Nephron (organoid): ENCODE data around the gene SH3BGRL2.

Experiments
- H3K27ac Mint-ChIP-seq, 3 experiments: 2 replicates each; pipeline ENCODE4 v1.8.0; 2020; ENCODE audit warnings: mixed read lengths in 3 of 3, mild to moderate bottlenecking in 2 of 3, moderate library complexity in 1 of 3
- H3K27me3 Mint-ChIP-seq: 2 replicates; pipeline ENCODE4 v1.8.0; 2021; ENCODE audit warnings: low read depth, mild to moderate bottlenecking, moderate library complexity, mixed read lengths
- H3K36me3 Mint-ChIP-seq: 2 replicates; pipeline ENCODE4 v1.8.0; 2020; ENCODE audit warnings: low read depth, mixed read lengths
- H3K4me1 Mint-ChIP-seq: 2 replicates; pipeline ENCODE4 v1.8.0; 2020; ENCODE audit warnings: mixed read lengths
- H3K4me3 Mint-ChIP-seq, 3 experiments: 2 replicates each; pipeline ENCODE4 v1.8.0; 2020; ENCODE audit warnings: mild to moderate bottlenecking in 3 of 3, mixed read lengths in 3 of 3, moderate library complexity in 2 of 3
- H3K9me3 Mint-ChIP-seq: 2 replicates; pipeline ENCODE4 v1.8.0; 2020; ENCODE audit warnings: mixed read lengths
- TF ChIP-seq, protein P1 (sequence below), 3 experiments: fragments of 200-600 bp; sonication (generic); IDR thresholded peaks; one replicate each; pipeline ENCODE4 v1.5.0; 2021; ENCODE audit warnings: antibody characterized with exemption in 3 of 3; ENCODE audit not compliant: unreplicated experiment in 3 of 3

The SH3BGRL2 gene

DNA sequence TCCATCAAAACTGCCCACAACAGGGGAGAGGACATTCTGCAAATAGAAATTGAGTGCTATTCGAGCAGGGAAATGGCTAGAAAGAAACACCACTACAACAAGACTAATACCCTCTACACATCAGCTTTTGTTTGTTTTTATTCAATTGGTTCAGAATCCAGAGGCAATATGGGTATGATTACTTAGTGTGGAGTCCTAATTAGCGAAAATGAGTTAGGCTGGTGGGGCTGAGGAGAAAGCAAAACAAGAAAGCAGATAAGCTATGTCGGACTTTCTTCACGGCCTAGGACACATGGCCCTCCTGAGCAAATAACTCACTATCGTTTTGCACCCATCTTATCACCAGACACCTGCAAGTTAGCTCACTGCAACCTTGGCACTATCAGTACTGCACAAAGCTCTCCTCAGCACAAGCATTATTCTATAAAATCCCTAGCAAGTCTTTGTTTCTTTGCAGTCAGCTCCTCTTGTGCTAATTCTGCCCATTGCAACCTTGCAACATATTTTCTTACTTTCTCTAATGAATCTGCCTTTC lies 31.3 kb upstream of the SH3BGRL2 start:
- TF ChIP-seq, protein P1, sequence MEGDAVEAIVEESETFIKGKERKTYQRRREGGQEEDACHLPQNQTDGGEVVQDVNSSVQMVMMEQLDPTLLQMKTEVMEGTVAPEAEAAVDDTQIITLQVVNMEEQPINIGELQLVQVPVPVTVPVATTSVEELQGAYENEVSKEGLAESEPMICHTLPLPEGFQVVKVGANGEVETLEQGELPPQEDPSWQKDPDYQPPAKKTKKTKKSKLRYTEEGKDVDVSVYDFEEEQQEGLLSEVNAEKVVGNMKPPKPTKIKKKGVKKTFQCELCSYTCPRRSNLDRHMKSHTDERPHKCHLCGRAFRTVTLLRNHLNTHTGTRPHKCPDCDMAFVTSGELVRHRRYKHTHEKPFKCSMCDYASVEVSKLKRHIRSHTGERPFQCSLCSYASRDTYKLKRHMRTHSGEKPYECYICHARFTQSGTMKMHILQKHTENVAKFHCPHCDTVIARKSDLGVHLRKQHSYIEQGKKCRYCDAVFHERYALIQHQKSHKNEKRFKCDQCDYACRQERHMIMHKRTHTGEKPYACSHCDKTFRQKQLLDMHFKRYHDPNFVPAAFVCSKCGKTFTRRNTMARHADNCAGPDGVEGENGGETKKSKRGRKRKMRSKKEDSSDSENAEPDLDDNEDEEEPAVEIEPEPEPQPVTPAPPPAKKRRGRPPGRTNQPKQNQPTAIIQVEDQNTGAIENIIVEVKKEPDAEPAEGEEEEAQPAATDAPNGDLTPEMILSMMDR (IDR thresholded peaks at IDR 0.05; ENCODE audit: unreplicated experiment in 3 of 3): no peak
- no peaks in the 10 kb centered on the region for H3K27me3 Mint-ChIP-seq
- peak overlapping the region in 2 of 3 experiments; percentile 3 to 97 for H3K27ac Mint-ChIP-seq
- peaks cover 3% of the 10 kb centered on the region for H3K9me3 Mint-ChIP-seq
- no peak overlapping the region for H3K4me3 Mint-ChIP-seq
- H3K36me3 Mint-ChIP-seq: peaks cover 13% of the 10 kb centered on the region
- H3K4me1 Mint-ChIP-seq: peaks cover 5% of the 10 kb centered on the region

DNA sequence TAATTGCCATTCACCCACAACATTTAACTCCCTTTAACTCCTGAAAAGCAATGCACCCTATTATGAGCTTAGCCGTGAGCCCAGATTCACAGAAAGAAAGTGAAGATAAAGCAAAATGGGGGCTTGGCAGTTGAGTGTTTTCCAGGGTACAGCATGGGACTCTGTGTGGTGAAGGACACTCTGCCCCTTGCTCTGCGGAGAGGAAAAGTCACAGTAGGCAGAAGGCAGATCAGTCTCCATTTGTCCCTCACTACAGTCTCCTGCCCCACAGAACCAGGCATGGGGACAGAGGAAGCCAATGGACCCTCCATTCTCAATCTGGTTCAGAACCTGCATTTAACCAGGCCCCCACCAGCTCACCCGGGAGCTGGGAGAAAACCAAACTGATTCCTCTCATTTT lies 30.8 kb upstream of the SH3BGRL2 start:
- H3K4me3 Mint-ChIP-seq: no peak overlapping the region
- H3K4me1 Mint-ChIP-seq: peaks cover 5% of the 10 kb centered on the region
- H3K36me3 Mint-ChIP-seq: peaks cover 13% of the 10 kb centered on the region
- TF ChIP-seq, protein P1 (IDR thresholded peaks at IDR 0.05; ENCODE audit: unreplicated experiment in 3 of 3): no peak
- peak overlapping the region; percentile 3 to 97 (median 63) for H3K27ac Mint-ChIP-seq
- no peaks in the 10 kb centered on the region for H3K27me3 Mint-ChIP-seq
- H3K9me3 Mint-ChIP-seq: peaks cover 3% of the 10 kb centered on the region

DNA sequence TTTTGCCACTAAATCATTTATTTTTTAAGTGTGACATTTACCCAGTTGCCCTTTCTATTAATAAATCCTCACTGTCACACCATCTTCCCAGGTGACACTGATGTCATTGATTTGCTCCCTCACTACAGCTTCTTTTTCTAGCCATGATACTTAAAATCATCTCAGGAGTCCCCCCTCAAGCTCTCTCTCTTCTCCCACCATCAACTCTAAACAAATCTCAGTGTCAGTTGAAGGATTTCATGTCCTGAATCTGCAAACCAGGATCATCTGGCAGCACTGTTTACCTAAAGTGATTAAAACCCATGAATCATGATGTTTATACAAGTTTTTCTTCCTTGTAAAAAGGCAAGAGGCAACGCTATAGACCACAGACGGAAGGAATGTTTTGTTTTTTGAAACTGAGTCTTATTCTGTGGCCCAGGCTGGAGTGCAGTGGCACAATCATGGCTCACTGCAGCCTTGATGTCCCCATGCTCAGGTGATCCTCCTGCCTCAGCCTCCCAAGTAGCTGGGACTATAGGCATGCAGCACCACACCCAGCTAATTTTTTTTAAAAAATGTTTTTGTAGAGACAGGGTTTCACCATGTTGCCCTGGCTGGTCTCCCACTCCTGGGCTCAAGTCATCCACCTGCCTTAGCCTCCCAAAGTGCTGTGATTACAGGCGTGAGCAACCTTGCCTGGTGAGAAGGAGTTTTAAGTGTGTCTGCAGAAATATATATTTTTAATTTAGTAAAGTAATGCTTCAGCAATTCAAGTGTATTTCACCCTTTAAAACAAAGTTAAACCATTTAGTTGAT lies 30.1 kb upstream of the SH3BGRL2 start:
- Mint-ChIP-seq H3K9me3 (peaks cover 3% of the 10 kb centered on the region), H3K4me1 (peaks cover 5% of the 10 kb centered on the region), H3K27ac (peak overlapping the region; percentile 63 to 97 (median 78)), H3K27me3 (no peaks in the 10 kb centered on the region), H3K4me3 (peak overlapping the region in 1 of 3 experiments; percentile 18), H3K36me3 (peaks cover 9% of the 10 kb centered on the region)
- TF ChIP-seq, protein P1 (IDR thresholded peaks at IDR 0.05; ENCODE audit: unreplicated experiment in 3 of 3): no peak

DNA sequence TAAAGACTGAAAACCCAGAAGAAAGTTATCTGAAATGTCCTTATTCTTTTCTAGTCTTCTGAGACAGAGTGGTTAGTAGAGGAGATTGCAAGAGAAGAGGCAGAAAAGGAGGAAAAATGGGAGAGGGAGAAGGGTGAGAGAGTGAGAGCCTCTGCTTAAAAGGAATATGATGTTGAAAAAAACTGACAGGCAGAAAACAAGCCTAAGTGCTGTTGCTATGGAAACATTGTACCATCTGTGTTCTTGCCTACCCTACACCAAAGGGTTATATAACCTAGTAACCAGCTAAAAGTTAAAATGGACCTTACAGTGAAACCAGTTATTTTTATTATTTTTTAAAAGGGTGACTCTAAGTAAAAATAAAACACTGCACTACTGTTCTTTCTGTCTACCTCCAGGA lies 28.3 kb upstream of the SH3BGRL2 start:
- Mint-ChIP-seq H3K9me3 (peaks cover 3% of the 10 kb centered on the region), H3K36me3 (peaks cover 9% of the 10 kb centered on the region), H3K4me1 (peaks cover 13% of the 10 kb centered on the region), H3K4me3 (no peak overlapping the region), H3K27ac (peak overlapping the region in 1 of 3 experiments; percentile 36), H3K27me3 (no peaks in the 10 kb centered on the region)
- TF ChIP-seq, protein P1 (IDR thresholded peaks at IDR 0.05; ENCODE audit: unreplicated experiment in 3 of 3): no peak

DNA sequence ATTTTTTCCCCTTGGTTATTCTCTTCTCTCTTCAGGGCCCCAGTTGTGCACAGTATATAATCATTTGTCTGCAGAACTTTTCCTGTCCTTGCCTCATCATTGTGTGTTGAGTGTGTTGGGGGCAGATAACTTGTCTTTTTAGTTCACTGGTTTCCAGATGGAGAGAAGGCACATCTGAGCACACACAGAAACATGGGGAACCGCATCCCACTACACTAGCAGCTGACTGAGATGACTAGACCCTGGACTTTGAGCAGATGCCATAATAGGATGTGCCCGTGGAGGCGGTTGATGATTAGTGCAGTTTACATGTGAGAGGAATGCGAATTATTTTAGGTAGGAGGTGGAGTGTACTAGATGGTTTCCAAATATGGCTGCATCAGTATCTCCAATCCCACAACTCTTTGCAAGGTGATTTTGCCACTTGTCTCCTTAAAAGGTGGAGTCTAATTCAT lies 26.5 kb upstream of the SH3BGRL2 start:
- Mint-ChIP-seq H3K4me3 (no peak overlapping the region), H3K4me1 (peaks cover 22% of the 10 kb centered on the region), H3K27ac (peak overlapping the region in 1 of 3 experiments; percentile 78), H3K27me3 (no peaks in the 10 kb centered on the region), H3K36me3 (peaks cover 9% of the 10 kb centered on the region), H3K9me3 (no peaks in the 10 kb centered on the region)
- TF ChIP-seq, protein P1 (IDR thresholded peaks at IDR 0.05; ENCODE audit: unreplicated experiment in 3 of 3): no peak
